ENCODE data around the gene LRP3.

GRCh38 chr19:33171916-33172359 is 22.2 kb upstream of the LRP3 start:
- TF ChIP-seq, protein P1, sequence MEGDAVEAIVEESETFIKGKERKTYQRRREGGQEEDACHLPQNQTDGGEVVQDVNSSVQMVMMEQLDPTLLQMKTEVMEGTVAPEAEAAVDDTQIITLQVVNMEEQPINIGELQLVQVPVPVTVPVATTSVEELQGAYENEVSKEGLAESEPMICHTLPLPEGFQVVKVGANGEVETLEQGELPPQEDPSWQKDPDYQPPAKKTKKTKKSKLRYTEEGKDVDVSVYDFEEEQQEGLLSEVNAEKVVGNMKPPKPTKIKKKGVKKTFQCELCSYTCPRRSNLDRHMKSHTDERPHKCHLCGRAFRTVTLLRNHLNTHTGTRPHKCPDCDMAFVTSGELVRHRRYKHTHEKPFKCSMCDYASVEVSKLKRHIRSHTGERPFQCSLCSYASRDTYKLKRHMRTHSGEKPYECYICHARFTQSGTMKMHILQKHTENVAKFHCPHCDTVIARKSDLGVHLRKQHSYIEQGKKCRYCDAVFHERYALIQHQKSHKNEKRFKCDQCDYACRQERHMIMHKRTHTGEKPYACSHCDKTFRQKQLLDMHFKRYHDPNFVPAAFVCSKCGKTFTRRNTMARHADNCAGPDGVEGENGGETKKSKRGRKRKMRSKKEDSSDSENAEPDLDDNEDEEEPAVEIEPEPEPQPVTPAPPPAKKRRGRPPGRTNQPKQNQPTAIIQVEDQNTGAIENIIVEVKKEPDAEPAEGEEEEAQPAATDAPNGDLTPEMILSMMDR (IDR thresholded peaks at IDR 0.05; ENCODE audit: low read depth, low read length, poor library complexity, severe bottlenecking) = no peak
- TF ChIP-seq EZH2phosphoT487 (IDR thresholded peaks at IDR 0.05; ENCODE audit: borderline replicate concordance, low read length) = no peak

Measured in DOHH2 (cell line).